ENCODE data around the gene LSM14B.

The LSM14B gene

GRCh38 chr20:62127799-62128198, 5.5 kb downstream of the LSM14B start:
- H3K4me3 ChIP-seq (ENCODE audit: low read depth, low read length), result no peak overlapping the region
- no peak for TF ChIP-seq CTCF (IDR thresholded peaks at IDR 0.05; ENCODE audit: low read depth, low read length)

GRCh38 chr20:62128502-62128901, 6.2 kb downstream of the LSM14B start:
- TF ChIP-seq CTCF (IDR thresholded peaks at IDR 0.05; ENCODE audit: low read depth, low read length), result no peak
- no peak overlapping the region for H3K4me3 ChIP-seq (ENCODE audit: low read depth, low read length)

GRCh38 chr20:62129731-62130531, 7.7 kb downstream of the LSM14B start:
- no peak for TF ChIP-seq CTCF (IDR thresholded peaks at IDR 0.05; ENCODE audit: low read depth, low read length)
- H3K4me3 ChIP-seq (ENCODE audit: low read depth, low read length), result no peak overlapping the region

GRCh38 chr20:62131560-62132320, 9.5 kb downstream of the LSM14B start:
- TF ChIP-seq CTCF (IDR thresholded peaks at IDR 0.05; ENCODE audit: low read depth, low read length), result no peak

GRCh38 chr20:62132421-62132820, 10.1 kb downstream of the LSM14B start:
- no peak for TF ChIP-seq CTCF (IDR thresholded peaks at IDR 0.05; ENCODE audit: low read depth, low read length)
- H3K4me3 ChIP-seq (ENCODE audit: low read depth, low read length), result no peak overlapping the region

More at GRCh38 chr20:62131560-62132320, 9.5 kb downstream of the LSM14B start:
- no peak overlapping the region for H3K4me3 ChIP-seq (ENCODE audit: low read depth, low read length)

GRCh38 chr20:62133051-62133845, 11.0 kb downstream of the LSM14B start:
- H3K4me3 ChIP-seq (ENCODE audit: low read depth, low read length), result no peak overlapping the region
- no peak for TF ChIP-seq CTCF (IDR thresholded peaks at IDR 0.05; ENCODE audit: low read depth, low read length)
